Heart left ventricle (tissue), 13 donors: ENCODE data around the gene C1orf115.

Experiments
- POLR2A ChIP-seq, 2 donors: fragments of 450-650 bp; IDR thresholded peaks; one replicate each; pipeline ENCODE4 v1.6.1; 2017; ENCODE audit warnings: antibody characterized with exemption in 2 of 2, mild to moderate bottlenecking in 2 of 2, moderate library complexity in 2 of 2
- TF ChIP-seq, protein P1 (sequence below), 12 donors: fragments of 200-600 bp; sonication (generic) in 4 of 12; IDR thresholded peaks; one replicate each; pipeline versions ENCODE4 v1.5.0 to v1.8.0; 2018 to 2022; ENCODE audit warnings: antibody characterized with exemption in 12 of 12, mild to moderate bottlenecking in 5 of 12
- donor health status: ischemic (EF 13 %, LVEDD 7.1; RV severe dilation, severe dysfunction).
- donor health status: DM: no; HTN: yes; CAD: no.
- donor health status: DM: no; HTN: no; CAD: no.
- donor health status: ischemic (EF 25% LVEDD 6.9; RV normal size, moderate dysfunction).
- donor health status: ischemic (EF 25% LVEDD 5.7; RV mildly dilated, moderate dysfunction).
- donor health status: ischemic (EF 35%, LVEDD 5.7; RV mildly dilated, moderate dysfunction).
- donor health status: nonischemic (EF 11% LVEDD 7.7; RV severe dilation, severe dysfunction).
- donor health status: DM: yes; HTN: yes; CAD: no.
- donor health status: PGD.
- donor health status: ischemic (EF 29% LVEDD 5.4; RV normal size, mild dysfunction).
- donor health status: nonischemic (EF 23%, LVEDD 6.1; RV moderate dilation, normal function).

DNA sequence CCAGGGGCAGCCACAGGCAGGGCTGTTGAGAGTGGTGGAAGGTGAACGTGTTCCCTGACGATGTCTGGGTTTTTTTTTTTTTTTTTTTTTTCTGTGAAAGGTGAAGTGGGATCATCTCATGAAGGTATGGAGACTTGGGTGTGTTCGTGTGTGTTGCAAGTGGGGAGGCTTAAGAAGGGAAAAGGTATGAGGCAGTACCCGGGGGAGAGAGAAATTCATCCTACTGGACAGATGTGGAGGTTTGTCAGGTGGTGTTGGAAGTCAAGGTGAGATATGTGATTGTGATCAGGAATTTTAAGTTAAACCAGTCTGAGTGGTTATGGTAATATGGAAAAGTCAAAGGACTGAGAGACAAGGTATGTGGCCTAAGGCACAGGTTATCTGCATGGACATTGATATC is 5.3 kb downstream of the C1orf115 start:
- TF ChIP-seq, protein P1, sequence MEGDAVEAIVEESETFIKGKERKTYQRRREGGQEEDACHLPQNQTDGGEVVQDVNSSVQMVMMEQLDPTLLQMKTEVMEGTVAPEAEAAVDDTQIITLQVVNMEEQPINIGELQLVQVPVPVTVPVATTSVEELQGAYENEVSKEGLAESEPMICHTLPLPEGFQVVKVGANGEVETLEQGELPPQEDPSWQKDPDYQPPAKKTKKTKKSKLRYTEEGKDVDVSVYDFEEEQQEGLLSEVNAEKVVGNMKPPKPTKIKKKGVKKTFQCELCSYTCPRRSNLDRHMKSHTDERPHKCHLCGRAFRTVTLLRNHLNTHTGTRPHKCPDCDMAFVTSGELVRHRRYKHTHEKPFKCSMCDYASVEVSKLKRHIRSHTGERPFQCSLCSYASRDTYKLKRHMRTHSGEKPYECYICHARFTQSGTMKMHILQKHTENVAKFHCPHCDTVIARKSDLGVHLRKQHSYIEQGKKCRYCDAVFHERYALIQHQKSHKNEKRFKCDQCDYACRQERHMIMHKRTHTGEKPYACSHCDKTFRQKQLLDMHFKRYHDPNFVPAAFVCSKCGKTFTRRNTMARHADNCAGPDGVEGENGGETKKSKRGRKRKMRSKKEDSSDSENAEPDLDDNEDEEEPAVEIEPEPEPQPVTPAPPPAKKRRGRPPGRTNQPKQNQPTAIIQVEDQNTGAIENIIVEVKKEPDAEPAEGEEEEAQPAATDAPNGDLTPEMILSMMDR (IDR thresholded peaks at IDR 0.05) = no peak
- TF ChIP-seq POLR2A (IDR thresholded peaks at IDR 0.05) = no peak
